ENCODE measurements around the gene DIO1. TPM values are rescaled to one million over a fixed set of nuclear protein-coding genes. Genes with fewer than 3 reads are reported as not detected.

DIO1 gene
- total RNA-seq (2021) (not detected in 2 replicates), Bru-seq, nascent RNA (not detected), BruChase-seq, experiment 1, labeled RNA remaining after a 2-hour chase (not detected), BruChase-seq, experiment 2, labeled RNA remaining after a 6-hour chase (not detected)
- long read RNA-seq: 0 reads

DNA sequence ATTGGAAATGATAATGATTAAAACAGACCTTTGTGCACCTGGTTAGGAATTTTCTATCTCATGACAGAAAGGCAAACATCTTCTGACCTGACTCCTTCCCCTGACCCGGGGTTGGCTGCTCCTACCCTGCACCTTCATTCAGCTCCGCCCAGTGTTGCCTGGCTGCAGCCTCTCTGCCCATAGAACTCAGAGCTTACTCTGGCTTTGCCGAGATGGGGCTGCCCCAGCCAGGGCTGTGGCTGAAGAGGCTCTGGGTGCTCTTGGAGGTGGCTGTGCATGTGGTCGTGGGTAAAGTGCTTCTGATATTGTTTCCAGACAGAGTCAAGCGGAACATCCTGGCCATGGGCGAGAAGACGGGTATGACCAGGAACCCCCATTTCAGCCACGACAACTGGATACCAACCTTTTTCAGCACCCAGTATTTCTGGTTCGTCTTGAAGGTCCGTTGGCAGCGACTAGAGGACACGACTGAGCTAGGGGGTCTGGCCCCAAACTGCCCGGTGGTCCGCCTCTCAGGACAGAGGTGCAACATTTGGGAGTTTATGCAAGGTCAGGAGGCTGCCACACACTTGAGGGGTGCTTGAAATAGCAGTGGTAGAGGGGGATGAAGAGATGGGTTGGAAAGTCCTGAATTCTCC, at the start of gene DIO1:
Gene DIO1 (plus strand): TSS at position 189 of the 638 bp plus-strand sequence. CDS start 24 bp downstream, at position 213.
- H3K27me3 ChIP-seq (replicated peaks; ENCODE audit: insufficient read depth, low read depth, low read length, poor library complexity): no peaks in the 10 kb centered on the region
- no peak within 1 kb of the TSS for H3K4me3 ChIP-seq (ENCODE audit: low read depth, low read length, poor library complexity, severe bottlenecking)
- H3K9me3 ChIP-seq (ENCODE audit: low read depth, low read length, poor library complexity, severe bottlenecking): no peaks in the 10 kb centered on the region
- TF ChIP-seq, protein P1, sequence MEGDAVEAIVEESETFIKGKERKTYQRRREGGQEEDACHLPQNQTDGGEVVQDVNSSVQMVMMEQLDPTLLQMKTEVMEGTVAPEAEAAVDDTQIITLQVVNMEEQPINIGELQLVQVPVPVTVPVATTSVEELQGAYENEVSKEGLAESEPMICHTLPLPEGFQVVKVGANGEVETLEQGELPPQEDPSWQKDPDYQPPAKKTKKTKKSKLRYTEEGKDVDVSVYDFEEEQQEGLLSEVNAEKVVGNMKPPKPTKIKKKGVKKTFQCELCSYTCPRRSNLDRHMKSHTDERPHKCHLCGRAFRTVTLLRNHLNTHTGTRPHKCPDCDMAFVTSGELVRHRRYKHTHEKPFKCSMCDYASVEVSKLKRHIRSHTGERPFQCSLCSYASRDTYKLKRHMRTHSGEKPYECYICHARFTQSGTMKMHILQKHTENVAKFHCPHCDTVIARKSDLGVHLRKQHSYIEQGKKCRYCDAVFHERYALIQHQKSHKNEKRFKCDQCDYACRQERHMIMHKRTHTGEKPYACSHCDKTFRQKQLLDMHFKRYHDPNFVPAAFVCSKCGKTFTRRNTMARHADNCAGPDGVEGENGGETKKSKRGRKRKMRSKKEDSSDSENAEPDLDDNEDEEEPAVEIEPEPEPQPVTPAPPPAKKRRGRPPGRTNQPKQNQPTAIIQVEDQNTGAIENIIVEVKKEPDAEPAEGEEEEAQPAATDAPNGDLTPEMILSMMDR (conservative IDR thresholded peaks at IDR 0.05; ENCODE audit: low read depth, low read length): no peak
- no peak for TF ChIP-seq EZH2 (IDR thresholded peaks at IDR 0.05; ENCODE audit: borderline replicate concordance, low read depth, low read length, poor library complexity, severe bottlenecking)
- no peaks in the 10 kb centered on the region for H3K4me1 ChIP-seq (ENCODE audit: insufficient read depth, low read length, poor library complexity, severe bottlenecking)
- no peaks in the 10 kb centered on the region for H3K36me3 ChIP-seq (ENCODE audit: insufficient read depth, low read length, poor library complexity, severe bottlenecking)
- ChIA-PET CTCF (no interaction called here), POLR2A (ENCODE audit: low non-redundant PET) (no interaction called here)
- no peak for DNase-seq (ENCODE audit: low spot score)
- no TSS peak for BruUV-seq (replicated peaks)
- H3K27ac ChIP-seq (ENCODE audit: low read depth, low read length, poor library complexity, severe bottlenecking): no peak within 1 kb of the TSS
- intact Hi-C loops (cut with micrococcal nuclease; ENCODE audit: unreplicated experiment): no loop called here

DNA sequence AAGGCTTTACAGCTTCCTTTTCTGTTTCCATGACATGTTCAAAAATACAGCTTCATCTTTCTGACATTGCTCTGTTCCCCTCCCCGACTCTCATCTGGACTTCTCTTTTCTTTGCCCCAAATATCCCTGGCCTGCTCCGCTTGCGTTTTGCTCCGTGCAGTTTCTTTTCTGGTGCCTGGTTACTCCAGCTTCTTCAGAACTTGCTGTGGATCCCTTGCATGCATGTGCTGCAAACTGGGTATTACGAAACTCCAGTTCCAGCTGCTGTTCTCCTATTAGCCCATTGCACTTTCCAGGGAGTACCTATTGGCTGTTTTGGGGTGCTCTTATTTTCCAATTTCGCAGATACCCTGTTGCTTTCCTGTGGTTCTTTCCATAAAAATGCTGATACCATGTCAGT, 46.0 kb upstream of the DIO1 start:
- H3K4me1 ChIP-seq (ENCODE audit: insufficient read depth, low read length, poor library complexity, severe bottlenecking): no peaks in the 10 kb centered on the region
- ChIA-PET CTCF (no interaction called here), POLR2A (ENCODE audit: low non-redundant PET) (no interaction called here)
- TF ChIP-seq EZH2 (IDR thresholded peaks at IDR 0.05; ENCODE audit: borderline replicate concordance, low read depth, low read length, poor library complexity, severe bottlenecking): no peak
- TF ChIP-seq, protein P1 (conservative IDR thresholded peaks at IDR 0.05; ENCODE audit: low read depth, low read length): no peak
- DNase-seq (ENCODE audit: low spot score): no peak
- intact Hi-C loops (cut with micrococcal nuclease; ENCODE audit: unreplicated experiment): no loop called here
- H3K4me3 ChIP-seq (ENCODE audit: low read depth, low read length, poor library complexity, severe bottlenecking): no peak overlapping the region
- no peaks in the 10 kb centered on the region for H3K9me3 ChIP-seq (ENCODE audit: low read depth, low read length, poor library complexity, severe bottlenecking)
- no TSS peak for BruUV-seq (replicated peaks)
- no peaks in the 10 kb centered on the region for H3K36me3 ChIP-seq (ENCODE audit: insufficient read depth, low read length, poor library complexity, severe bottlenecking)
- H3K27ac ChIP-seq (ENCODE audit: low read depth, low read length, poor library complexity, severe bottlenecking): no peak overlapping the region
- H3K27me3 ChIP-seq (replicated peaks; ENCODE audit: insufficient read depth, low read depth, low read length, poor library complexity): no peaks in the 10 kb centered on the region

DNA sequence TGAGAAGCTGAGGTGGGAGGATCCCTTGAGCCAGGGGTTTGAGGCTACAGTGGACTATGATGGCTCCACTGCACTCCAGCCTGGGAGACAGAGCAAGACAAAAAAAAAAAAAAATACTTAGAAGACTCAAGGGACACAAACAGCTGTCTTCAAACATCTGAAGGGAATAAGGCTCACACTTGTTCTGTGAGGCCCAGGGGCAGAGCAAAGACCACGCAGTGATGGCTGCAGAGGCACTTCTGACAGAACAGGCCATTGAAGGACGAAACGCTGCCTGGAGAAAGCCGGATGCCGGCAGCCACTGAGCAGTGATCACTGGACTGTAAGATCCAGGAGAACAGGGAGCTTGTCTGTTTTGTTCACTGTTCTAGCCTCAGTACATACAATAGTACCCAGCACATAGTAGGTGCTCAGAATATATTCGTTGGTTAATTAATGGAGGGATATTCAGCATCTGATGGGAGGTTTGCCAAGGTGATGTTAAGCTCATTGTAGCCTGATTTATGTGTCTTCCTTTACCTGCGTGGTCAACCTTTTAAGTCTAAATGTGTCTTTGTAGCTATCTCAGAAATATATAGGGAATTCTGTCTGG, 43.8 kb upstream of the DIO1 start:
- H3K27ac ChIP-seq (ENCODE audit: low read depth, low read length, poor library complexity, severe bottlenecking): no peak overlapping the region
- POLR2A ChIA-PET (ENCODE audit: low non-redundant PET): no interaction called here
- intact Hi-C loops (cut with micrococcal nuclease; ENCODE audit: unreplicated experiment): no loop called here

More for the DNA sequence above, 43.8 kb upstream of the DIO1 start:
- TF ChIP-seq, protein P1 (conservative IDR thresholded peaks at IDR 0.05; ENCODE audit: low read depth, low read length): no peak
- no peak for TF ChIP-seq EZH2 (IDR thresholded peaks at IDR 0.05; ENCODE audit: borderline replicate concordance, low read depth, low read length, poor library complexity, severe bottlenecking)
- no peaks in the 10 kb centered on the region for H3K36me3 ChIP-seq (ENCODE audit: insufficient read depth, low read length, poor library complexity, severe bottlenecking)
- no peaks in the 10 kb centered on the region for H3K4me1 ChIP-seq (ENCODE audit: insufficient read depth, low read length, poor library complexity, severe bottlenecking)
- no peak for DNase-seq (ENCODE audit: low spot score)
- H3K27me3 ChIP-seq (replicated peaks; ENCODE audit: insufficient read depth, low read depth, low read length, poor library complexity): no peaks in the 10 kb centered on the region
- no TSS peak for BruUV-seq (replicated peaks)
- no peaks in the 10 kb centered on the region for H3K9me3 ChIP-seq (ENCODE audit: low read depth, low read length, poor library complexity, severe bottlenecking)
- H3K4me3 ChIP-seq (ENCODE audit: low read depth, low read length, poor library complexity, severe bottlenecking): no peak overlapping the region
- CTCF ChIA-PET: no interaction called here

All from A673 (cell line).